SK-N-SH treated with all-trans-retinoic acid at 6 μM for 48 hours (cell line): ENCODE results near the gene C20orf144.

Experiments used
- ATAC-seq: fragments of 200-7000 bp; cut with Tn5 transposase; 3 replicates; pipeline ENCODE4 v1.9.1; 2020; ENCODE audit warnings: mild to moderate bottlenecking, moderate library complexity
- ARNTL ChIP-seq: fragments of 450-650 bp; formaldehyde crosslinking; IDR thresholded peaks from 2 replicates; pipeline ENCODE4 v1.5.0; 2020; ENCODE audit warnings: low read depth, mild to moderate bottlenecking, moderate library complexity, borderline replicate concordance
- BACH2 ChIP-seq: fragments of 250-450 bp; sonication (Bioruptor Pico); IDR thresholded peaks from 2 replicates; pipeline ENCODE4 v1.9.0; 2021; ENCODE audit warnings: mild to moderate bottlenecking, borderline replicate concordance
- ESRRG ChIP-seq: fragments of 250-450 bp; sonication (Bioruptor Pico); IDR thresholded peaks from 2 replicates; pipeline ENCODE4 v1.6.1; 2021; ENCODE audit warnings: mild to moderate bottlenecking
- GLIS3 ChIP-seq: fragments of 250-450 bp; sonication (Bioruptor Pico); IDR thresholded peaks from 2 replicates; pipeline ENCODE4 v1.5.0; 2020; ENCODE audit warnings: mild to moderate bottlenecking, moderate library complexity
- ISL1 ChIP-seq: fragments of 250-450 bp; sonication (Bioruptor Pico); IDR thresholded peaks from 2 replicates; pipeline ENCODE4 v2.1.2; 2022; ENCODE audit warnings: mild to moderate bottlenecking, moderate library complexity
- PPARA ChIP-seq: fragments of 250-450 bp; sonication (Bioruptor Pico); IDR thresholded peaks from 2 replicates; pipeline ENCODE4 v1.5.0; 2020; ENCODE audit warnings: mild to moderate bottlenecking, borderline replicate concordance
- RARB ChIP-seq: fragments of 250-450 bp; sonication (Bioruptor Pico); IDR thresholded peaks from 2 replicates; pipeline ENCODE4 v1.8.0; 2021; ENCODE audit warnings: mild to moderate bottlenecking, moderate library complexity
- TCF4 ChIP-seq: fragments of 250-450 bp; sonication (Bioruptor Pico); IDR thresholded peaks from 2 replicates; pipeline ENCODE4 v1.8.0; 2021; ENCODE audit warnings: mild to moderate bottlenecking, moderate library complexity, borderline replicate concordance
- TOX ChIP-seq: fragments of 250-450 bp; sonication (Bioruptor Pico); IDR thresholded peaks from 2 replicates; pipeline ENCODE4 v1.8.0; 2021; ENCODE audit warnings: mild to moderate bottlenecking, moderate library complexity, borderline replicate concordance
- ZC3H10 ChIP-seq: fragments of 250-450 bp; sonication (Bioruptor Pico); IDR thresholded peaks from 2 replicates; pipeline ENCODE4 v1.5.1; 2021; ENCODE audit warnings: mild to moderate bottlenecking, moderate library complexity
- ZFP3 ChIP-seq: fragments of 250-450 bp; sonication (Bioruptor Pico); IDR thresholded peaks from 2 replicates; pipeline ENCODE4 v1.5.0; 2020; ENCODE audit warnings: mild to moderate bottlenecking, moderate library complexity
- ZNF565 ChIP-seq: fragments of 450-650 bp; formaldehyde crosslinking; conservative IDR thresholded peaks from 2 replicates; pipeline ENCODE4 v1.5.0; 2020; ENCODE audit warnings: low read depth, mild to moderate bottlenecking, moderate library complexity

Gene C20orf144

DNA sequence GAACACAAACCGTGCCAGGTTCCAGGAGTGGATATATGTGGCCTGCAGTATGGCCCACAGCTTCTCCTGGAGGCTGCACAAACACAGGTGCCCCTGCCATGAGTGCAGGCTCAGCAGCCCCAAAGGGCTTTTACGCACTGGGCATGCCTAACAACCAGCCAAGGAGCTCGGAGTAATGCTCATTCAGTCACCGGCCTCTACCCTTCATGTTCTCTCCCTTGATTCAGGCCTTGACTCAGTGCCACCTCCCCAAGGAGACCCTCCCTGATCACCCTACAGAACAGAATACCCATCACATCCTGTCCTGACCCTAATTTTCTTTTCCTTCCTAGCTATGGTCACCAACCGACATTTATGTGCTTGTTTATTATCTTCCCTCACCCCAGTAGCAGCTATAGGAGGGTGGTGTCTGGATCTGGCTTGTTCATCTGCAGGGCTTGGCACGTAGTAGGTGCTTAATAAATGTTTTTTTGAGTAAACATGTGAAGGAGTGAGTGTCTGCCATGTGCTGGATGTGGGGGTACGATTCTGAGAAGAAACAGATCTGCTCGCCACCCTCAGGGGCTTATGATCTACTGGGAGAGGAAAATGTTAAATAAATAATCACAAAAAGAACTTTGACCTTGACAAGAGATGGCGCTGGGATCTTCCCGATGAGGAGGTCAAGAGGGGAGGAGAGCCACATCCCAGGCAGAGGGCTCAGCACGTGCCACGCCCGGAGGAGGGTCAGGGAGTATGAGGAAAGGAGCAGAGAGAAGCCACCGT lies 48.7 kb downstream of the C20orf144 start:
- no peak for TF ChIP-seq RARB
- ATAC-seq: no peak

DNA sequence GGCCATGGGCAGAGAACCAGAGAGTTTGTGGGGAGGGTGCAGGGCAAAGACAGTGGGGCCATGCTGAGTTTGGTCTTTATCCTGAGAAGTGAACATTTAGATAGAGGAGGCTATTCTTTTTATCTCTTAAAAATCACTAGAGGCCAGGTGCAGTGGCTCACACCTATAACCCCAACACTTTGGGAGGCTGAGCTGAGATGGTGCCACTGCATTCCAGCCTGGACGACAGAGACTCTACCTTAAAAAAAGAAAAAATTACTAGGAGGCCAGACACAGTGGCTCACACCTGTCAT lies 49.3 kb downstream of the C20orf144 start:
- TF ChIP-seq ESRRG (CRISPR knock-in tag) (no peak), ARNTL (CRISPR knock-in tag) (no peak), ZNF565 (CRISPR knock-in tag) (no peak), GLIS3 (CRISPR knock-in tag) (no peak), PPARA (no peak), ZFP3 (CRISPR knock-in tag) (no peak), ISL1 (no peak), ZC3H10 (CRISPR knock-in tag) (no peak), RARB (no peak), TOX (CRISPR knock-in tag) (no peak), BACH2 (no peak), TCF4 (no peak)
- no peak for ATAC-seq
